Caco-2 (cell line): Measurements from ENCODE around the gene TMEM187. TPM values are rescaled to one million over a fixed set of nuclear protein-coding genes. Genes with fewer than 3 reads are reported as not detected.

Experiments
- BruUV-seq: library from RNA; stranded (reverse); fragments of 400-500 nt; replicated peaks from 2 replicates; lab custom pipeline; 2021; lab: Mats Ljungman, UMichigan
- CTCF ChIA-PET: fragments of 300-600 bp; sonication (Branson Sonifier 250); formaldehyde crosslinking; loops from one replicate; lab custom pipeline; 2022; ENCODE audit warnings: antibody characterized with exemption; lab: Charles Lee
- POLR2A ChIA-PET: fragments of 300-600 bp; sonication (Branson Sonifier 250); formaldehyde crosslinking; loops from one replicate; lab custom pipeline; 2022; ENCODE audit warnings: antibody characterized with exemption; lab: Charles Lee
- DNase-seq, 2 experiments: peaks; one replicate each; pipeline versions ENCODE4 v3.0.0 to v3.0.0-alpha.2; 2020 to 2022
- H3K27me3 ChIP-seq: replicated peaks from 2 replicates; pipeline ENCODE4 v1.6.0; 2011; ENCODE audit warnings: low read length; ENCODE audit not compliant: control insufficient read depth, insufficient read depth
- H3K36me3 ChIP-seq: 2 replicates; pipeline ENCODE4 v1.5.1; 2011; ENCODE audit warnings: low read length; ENCODE audit not compliant: control insufficient read depth, insufficient read depth
- H3K4me1 ChIP-seq: fragments of 250-450 bp; sonication (Bioruptor Pico); 2 replicates; pipeline ENCODE4 v1.5.1; 2020; ENCODE audit warnings: mild to moderate bottlenecking
- H3K4me3 ChIP-seq: 2 replicates; pipeline ENCODE4 v1.5.1; 2011; ENCODE audit warnings: low read depth, mild to moderate bottlenecking, control low read depth, low read length
- H3K9me3 ChIP-seq: fragments of 250-450 bp; sonication (Bioruptor Pico); 2 replicates; pipeline ENCODE4 v1.5.1; 2020; ENCODE audit warnings: mild to moderate bottlenecking, moderate library complexity
- H3K27ac Mint-ChIP-seq: one replicate; pipeline ENCODE4 v1.8.0; 2022; ENCODE audit warnings: mixed read lengths; ENCODE audit not compliant: unreplicated experiment
- H3K27me3 Mint-ChIP-seq: one replicate; pipeline ENCODE4 v1.8.0; 2022; ENCODE audit warnings: mixed read lengths; ENCODE audit not compliant: insufficient read depth, unreplicated experiment
- H3K36me3 Mint-ChIP-seq: one replicate; pipeline ENCODE4 v1.8.0; 2022; ENCODE audit warnings: mild to moderate bottlenecking, mixed read lengths; ENCODE audit not compliant: insufficient read depth, unreplicated experiment
- H3K4me1 Mint-ChIP-seq: one replicate; pipeline ENCODE4 v1.8.0; 2022; ENCODE audit warnings: low read depth, mixed read lengths; ENCODE audit not compliant: unreplicated experiment
- H3K4me3 Mint-ChIP-seq: one replicate; pipeline ENCODE4 v1.8.0; 2022; ENCODE audit warnings: mild to moderate bottlenecking, moderate library complexity, mixed read lengths; ENCODE audit not compliant: unreplicated experiment
- H3K9me3 Mint-ChIP-seq: one replicate; pipeline ENCODE4 v1.8.0; 2022; ENCODE audit warnings: mixed read lengths; ENCODE audit not compliant: unreplicated experiment
- CTCF ChIP-seq, 2 experiments: fragments of 200-600 bp in 1 of 2; IDR thresholded peaks; 1 replicate in 1 of 2; 2 replicates in 1 of 2; pipeline versions ENCODE4 v1.5.1 to v1.8.0; 2011 to 2022; ENCODE audit warnings: antibody characterized with exemption in 1 of 2, control low read depth in 1 of 2, inconsistent platforms in 1 of 2, low read depth in 1 of 2, low read length in 1 of 2, mild to moderate bottlenecking in 1 of 2, moderate library complexity in 1 of 2; ENCODE audit not compliant: insufficient read depth in 1 of 2, severe bottlenecking in 1 of 2, unreplicated experiment in 1 of 2
- intact Hi-C: fragments of 100-400 bp; cut with micrococcal nuclease; formaldehyde crosslinking; loops from one replicate; pipeline ENCODE4 v1.10.0; 2022; ENCODE audit not compliant: unreplicated experiment
- total RNA-seq: library from RNA; stranded (reverse); gene quantifications from 2 replicates; pipeline ENCODE4 v1.2.3, GENCODE V29; 2022

TMEM187 gene
- total RNA-seq, 1 experiment from 2014 or later = 4.9 TPM

GRCh38 chrX:153924149-153924861 lies 48.2 kb upstream of the TMEM187 start:
- ChIA-PET POLR2A (interaction anchor here (0.5 kb wide), 1 partner anchor 449 kb away, joined by 3 read pairs; no protein-coding TSS in a partner anchor), CTCF (interaction anchor here (0.6 to 5.0 kb wide), 2 partner anchors 13 to 23 kb away, joined by 6 to 37 read pairs; no protein-coding TSS in a partner anchor)
- H3K4me1 Mint-ChIP-seq = no peaks in the 10 kb centered on the region
- no peaks in the 10 kb centered on the region for H3K9me3 Mint-ChIP-seq
- DNase-seq = peak; percentile 47 to 59
- no peaks in the 10 kb centered on the region for H3K27me3 ChIP-seq
- no peak overlapping the region for H3K27ac Mint-ChIP-seq
- H3K4me3 ChIP-seq = no peak overlapping the region
- no peaks in the 10 kb centered on the region for H3K36me3 ChIP-seq
- H3K4me1 ChIP-seq = peaks cover 8% of the 10 kb centered on the region; the same call in 1 of the 2 replicates
- TF ChIP-seq CTCF (IDR thresholded peaks at IDR 0.05; ENCODE audit: insufficient read depth in 1 of 2, low read depth in 1 of 2, low read length in 1 of 2, severe bottlenecking in 1 of 2, unreplicated experiment in 1 of 2) = peak in 1 of 2 experiments; percentile 52
- no peaks in the 10 kb centered on the region for H3K9me3 ChIP-seq
- no peaks in the 10 kb centered on the region for H3K27me3 Mint-ChIP-seq
- peaks cover 26% of the 10 kb centered on the region for H3K36me3 Mint-ChIP-seq
- no TSS peak for BruUV-seq
- no peak overlapping the region for H3K4me3 Mint-ChIP-seq
- intact Hi-C loops = loop anchor here (1.0 to 10.0 kb wide), 4 partner anchors 23 to 160 kb away; partner anchors contain the start of genes IDH3G, PLXNB3 and SSR4

- H3K36me3 ChIP-seq = no peaks in the 10 kb centered on the region
- peaks cover 8% of the 10 kb centered on the region; the same call in 1 of the 2 replicates for H3K4me1 ChIP-seq
- H3K4me3 Mint-ChIP-seq = peak overlapping the region; percentile 74
- TSS peak; percentile 11 for BruUV-seq
- H3K9me3 Mint-ChIP-seq = no peaks in the 10 kb centered on the region
- H3K4me3 ChIP-seq = peak overlapping the region; percentile 36
- H3K36me3 Mint-ChIP-seq = peaks cover 27% of the 10 kb centered on the region
- H3K27me3 Mint-ChIP-seq = no peaks in the 10 kb centered on the region
- TF ChIP-seq CTCF (IDR thresholded peaks at IDR 0.05; ENCODE audit: insufficient read depth in 1 of 2, low read depth in 1 of 2, low read length in 1 of 2, severe bottlenecking in 1 of 2, unreplicated experiment in 1 of 2) = no peak
- H3K27ac Mint-ChIP-seq = no peak overlapping the region
- no peaks in the 10 kb centered on the region for H3K9me3 ChIP-seq
- CTCF ChIA-PET = interaction anchor here (5.0 kb wide), 1 partner anchor 22 kb away, joined by 37 read pairs; no protein-coding TSS in a partner anchor
- POLR2A ChIA-PET = interaction anchor here (1.0 kb wide), 1 partner anchor 10 kb away, joined by 3 read pairs; the partner anchor contains the start of gene NAA10
- no peak for DNase-seq
- H3K4me1 Mint-ChIP-seq = no peaks in the 10 kb centered on the region
- intact Hi-C loops = loop anchor here (10.0 kb wide), 1 partner anchor 131 kb away; the partner anchor contains the start of genes IDH3G and SSR4
- no peaks in the 10 kb centered on the region for H3K27me3 ChIP-seq
Measured at GRCh38 chrX:153925387-153925738, 47.2 kb upstream of the TMEM187 start.

GRCh38 chrX:153925739-153926551 lies 46.6 kb upstream of the TMEM187 start, which contains the start of gene ARHGAP4:
TSS of gene ARHGAP4 (minus strand) at chrX:153926264. CDS start at chrX:153926202, 62 bp downstream.
- peaks cover 8% of the 10 kb centered on the region; the same call in 1 of the 2 replicates for H3K4me1 ChIP-seq
- H3K4me1 Mint-ChIP-seq = no peaks in the 10 kb centered on the region
- H3K4me3 Mint-ChIP-seq = peak within 1 kb of the TSS; percentile 74
- no peaks in the 10 kb centered on the region for H3K27me3 ChIP-seq
- H3K36me3 Mint-ChIP-seq = peaks cover 27% of the 10 kb centered on the region
- intact Hi-C loops = loop anchor here (10.0 kb wide), 1 partner anchor 131 kb away; the partner anchor contains the start of genes IDH3G and SSR4
- TF ChIP-seq CTCF (IDR thresholded peaks at IDR 0.05; ENCODE audit: insufficient read depth in 1 of 2, low read depth in 1 of 2, low read length in 1 of 2, severe bottlenecking in 1 of 2, unreplicated experiment in 1 of 2) = no peak
- H3K36me3 ChIP-seq = no peaks in the 10 kb centered on the region
- POLR2A ChIA-PET = interaction anchor here (0.6 to 1.0 kb wide), 2 partner anchors 9 to 19 kb away, joined by 3 to 4 read pairs; partner anchors contain the start of gene NAA10
- CTCF ChIA-PET = interaction anchor here (5.0 kb wide), 1 partner anchor 22 kb away, joined by 37 read pairs; no protein-coding TSS in a partner anchor
- no peak for DNase-seq
- H3K9me3 Mint-ChIP-seq = no peaks in the 10 kb centered on the region
- BruUV-seq = no TSS peak
- peak within 1 kb of the TSS; percentile 73 for H3K27ac Mint-ChIP-seq
- H3K27me3 Mint-ChIP-seq = no peaks in the 10 kb centered on the region
- H3K9me3 ChIP-seq = no peaks in the 10 kb centered on the region
- H3K4me3 ChIP-seq = peak within 1 kb of the TSS; percentile 42
